Parathyroid adenoma (tissue), 2 donors: Measurements from ENCODE around the gene MAP1B.

ENCODE experiments used
- H2AFZ ChIP-seq: fragments of 300-600 bp; sonication (generic); one replicate; pipeline ENCODE4 v1.7.0; 2017; ENCODE audit warnings: antibody characterized with exemption, mild to moderate bottlenecking
- H3K27ac ChIP-seq: fragments of 300-600 bp; sonication (generic); one replicate; pipeline ENCODE4 v1.7.0; 2017
- H3K27me3 ChIP-seq: fragments of 300-600 bp; sonication (generic); one replicate; pipeline ENCODE4 v1.7.0; 2017; ENCODE audit warnings: low read length; ENCODE audit not compliant: control insufficient read depth, insufficient read depth
- H3K36me3 ChIP-seq: fragments of 300-600 bp; sonication (generic); one replicate; pipeline ENCODE4 v1.7.0; 2017; ENCODE audit warnings: low read length; ENCODE audit not compliant: control insufficient read depth, insufficient read depth
- H3K4me1 ChIP-seq: fragments of 300-600 bp; sonication (generic); one replicate; pipeline ENCODE4 v1.7.0; 2017; ENCODE audit warnings: control low read depth
- H3K4me2 ChIP-seq: fragments of 300-600 bp; sonication (generic); one replicate; pipeline ENCODE4 v1.7.0; 2017; ENCODE audit warnings: low read length
- H3K4me3 ChIP-seq: fragments of 300-600 bp; sonication (generic); one replicate; pipeline ENCODE4 v1.7.0; 2017; ENCODE audit warnings: low read depth, low read length
- H3K79me2 ChIP-seq: fragments of 300-600 bp; sonication (generic); one replicate; pipeline ENCODE4 v1.7.0; 2017; ENCODE audit warnings: control low read depth
- H3K9ac ChIP-seq: fragments of 300-600 bp; sonication (generic); one replicate; pipeline ENCODE4 v1.7.0; 2017; ENCODE audit warnings: mild to moderate bottlenecking
- H3K9me3 ChIP-seq: fragments of 300-600 bp; sonication (generic); one replicate; pipeline ENCODE4 v1.7.0; 2017; ENCODE audit warnings: low read length; ENCODE audit not compliant: control insufficient read depth
- CTCF ChIP-seq: fragments of 300-600 bp; sonication (generic); IDR thresholded peaks from one replicate; pipeline ENCODE4 v1.7.0; 2017; ENCODE audit warnings: antibody characterized with exemption, mild to moderate bottlenecking
- donor health status: primary hyperparathyroidism.

MAP1B gene

DNA sequence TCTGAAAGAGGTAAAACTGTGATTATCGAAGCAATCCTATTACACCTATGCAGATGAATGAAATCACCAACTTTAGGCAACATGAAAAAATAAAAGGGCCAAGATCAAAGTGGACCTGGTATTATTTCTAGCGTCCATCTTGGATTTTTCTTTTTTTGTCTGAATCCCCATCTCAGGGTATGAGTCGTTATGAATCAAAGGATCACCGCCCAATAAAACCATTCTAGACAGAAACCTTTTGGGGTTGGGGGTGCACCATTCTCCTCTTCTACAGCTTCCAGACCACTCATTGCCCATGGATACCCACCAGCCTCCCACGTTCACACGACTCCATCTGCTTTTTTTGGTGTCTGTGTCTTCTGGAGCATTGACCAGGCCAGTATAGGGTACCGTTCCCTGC, 33.4 kb downstream of the MAP1B start:
- H3K4me3 ChIP-seq, result no peak overlapping the region
- TF ChIP-seq CTCF, result no peak
- peaks cover 10% of the 10 kb centered on the region for H3K4me1 ChIP-seq
- no peak overlapping the region for H3K4me2 ChIP-seq
- H2AFZ ChIP-seq, result no peak overlapping the region
- no peak overlapping the region for H3K9ac ChIP-seq
- H3K27me3 ChIP-seq, result no peaks in the 10 kb centered on the region
- no peaks in the 10 kb centered on the region for H3K79me2 ChIP-seq
- no peaks in the 10 kb centered on the region for H3K9me3 ChIP-seq
- no peak overlapping the region for H3K27ac ChIP-seq
- H3K36me3 ChIP-seq, result no peaks in the 10 kb centered on the region

DNA sequence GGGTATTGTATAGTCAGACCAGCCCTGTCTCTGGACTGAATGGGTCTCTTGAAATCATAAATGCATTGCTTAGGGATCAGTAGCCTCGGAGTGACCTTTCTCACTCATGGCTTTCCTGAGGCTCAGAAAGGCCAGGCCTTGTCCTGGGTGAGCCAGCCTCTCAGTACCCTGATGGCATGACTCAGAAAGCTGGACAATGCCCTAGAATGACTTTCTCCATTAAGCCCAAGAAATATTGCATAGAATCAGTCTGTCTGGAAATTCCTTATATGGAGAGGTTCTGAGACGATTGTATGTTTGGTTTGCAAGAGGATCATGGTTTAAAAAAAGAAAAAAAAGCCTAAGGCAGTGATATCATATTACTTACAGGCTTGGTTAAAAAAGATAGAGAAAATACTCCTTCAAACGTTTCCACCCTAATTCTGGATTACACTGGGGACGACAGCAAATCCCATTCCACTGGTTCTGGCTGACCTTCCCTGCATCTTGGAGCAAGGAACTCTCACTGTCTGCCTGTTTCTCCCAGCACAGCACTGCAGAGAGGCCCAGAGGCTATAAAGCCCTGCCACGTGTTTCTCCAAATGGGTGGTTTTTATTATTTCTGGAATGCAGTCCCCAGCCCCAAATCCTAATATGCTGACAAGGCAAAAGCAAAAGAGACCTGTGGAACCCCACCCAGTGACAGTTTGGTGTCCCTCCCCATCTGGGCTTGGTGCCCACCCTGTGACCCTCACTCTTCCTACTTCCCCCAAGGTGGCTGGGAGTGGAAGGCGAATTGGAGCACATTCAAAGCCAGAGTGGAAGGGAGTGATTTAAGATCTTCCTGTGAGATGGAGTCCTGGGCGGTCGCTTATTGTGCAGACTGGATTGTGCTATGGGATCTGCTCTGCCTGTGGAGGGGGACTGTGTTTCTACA, 34.4 kb downstream of the MAP1B start:
- Histone ChIP-seq H3K27me3 (no peaks in the 10 kb centered on the region), H3K9me3 (no peaks in the 10 kb centered on the region), H3K4me2 (no peak overlapping the region), H2AFZ (no peak overlapping the region), H3K36me3 (no peaks in the 10 kb centered on the region), H3K4me1 (peaks cover 11% of the 10 kb centered on the region), H3K79me2 (no peaks in the 10 kb centered on the region), H3K27ac (no peak overlapping the region), H3K4me3 (no peak overlapping the region), H3K9ac (no peak overlapping the region)
- TF ChIP-seq CTCF, result no peak

DNA sequence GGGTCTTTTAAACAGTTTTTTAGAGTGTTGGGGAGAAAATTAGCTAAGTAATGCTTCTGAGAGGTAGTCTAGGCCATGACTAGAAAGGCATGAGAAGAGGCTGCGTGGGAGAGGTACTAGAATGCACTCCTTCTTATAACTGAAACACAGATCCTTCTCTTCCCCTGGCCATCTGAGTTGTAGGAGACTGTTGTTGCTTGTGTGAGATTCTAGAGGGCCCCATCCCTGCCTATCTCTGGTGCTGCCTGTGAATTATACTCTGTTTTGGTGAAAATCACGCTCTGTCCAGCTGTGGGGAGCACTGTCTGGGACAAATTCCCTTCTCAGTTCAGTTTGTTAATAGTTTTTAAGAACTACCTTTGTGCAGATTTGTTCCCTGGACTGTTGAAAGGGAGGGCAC, 37.5 kb downstream of the MAP1B start:
- H2AFZ ChIP-seq, result peak overlapping the region; percentile 24
- no peaks in the 10 kb centered on the region for H3K9me3 ChIP-seq
- H3K79me2 ChIP-seq, result no peaks in the 10 kb centered on the region
- H3K27ac ChIP-seq, result no peak overlapping the region
- H3K27me3 ChIP-seq, result no peaks in the 10 kb centered on the region
- H3K36me3 ChIP-seq, result no peaks in the 10 kb centered on the region
- H3K4me1 ChIP-seq, result peaks cover 11% of the 10 kb centered on the region
- H3K9ac ChIP-seq, result no peak overlapping the region
- TF ChIP-seq CTCF, result no peak
- no peak overlapping the region for H3K4me3 ChIP-seq
- no peak overlapping the region for H3K4me2 ChIP-seq

DNA sequence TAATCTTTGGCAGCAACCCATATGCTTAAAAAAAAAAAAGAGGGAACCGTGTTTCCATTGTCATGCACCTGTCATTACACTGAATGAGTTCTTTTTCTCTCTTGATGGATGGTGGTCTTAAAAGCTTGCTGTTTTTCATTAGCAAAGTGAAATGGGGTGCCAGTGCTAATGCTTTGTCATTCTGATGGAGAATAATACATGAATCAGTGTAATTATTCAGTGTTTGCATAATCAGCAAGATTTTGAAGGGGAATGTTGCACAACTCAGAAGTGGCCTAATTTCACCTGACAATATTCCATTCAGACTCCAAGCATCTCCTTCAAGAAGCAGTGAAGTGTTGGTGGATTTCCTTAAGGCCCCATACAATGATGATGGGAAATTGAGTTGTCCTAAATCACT, 38.1 kb downstream of the MAP1B start:
- no peaks in the 10 kb centered on the region for H3K27me3 ChIP-seq
- no peaks in the 10 kb centered on the region for H3K9me3 ChIP-seq
- no peak overlapping the region for H2AFZ ChIP-seq
- H3K9ac ChIP-seq, result no peak overlapping the region
- TF ChIP-seq CTCF, result no peak
- peaks cover 11% of the 10 kb centered on the region for H3K4me1 ChIP-seq
- no peak overlapping the region for H3K4me3 ChIP-seq
- no peak overlapping the region for H3K27ac ChIP-seq
- H3K4me2 ChIP-seq, result no peak overlapping the region
- no peaks in the 10 kb centered on the region for H3K79me2 ChIP-seq
- no peaks in the 10 kb centered on the region for H3K36me3 ChIP-seq

- Histone ChIP-seq H3K79me2 (no peaks in the 10 kb centered on the region), H3K9ac (no peak overlapping the region), H3K9me3 (no peaks in the 10 kb centered on the region), H3K27ac (no peak overlapping the region), H3K27me3 (no peaks in the 10 kb centered on the region), H3K4me3 (no peak overlapping the region), H3K4me2 (no peak overlapping the region), H3K36me3 (no peaks in the 10 kb centered on the region), H3K4me1 (peaks cover 11% of the 10 kb centered on the region), H2AFZ (no peak overlapping the region)
- TF ChIP-seq CTCF, result no peak
Observed at GRCh38 chr5:72146056-72146455, 38.8 kb downstream of the MAP1B start.
